Tibial nerve (tissue), 3 donors: ENCODE data around the gene ALX4.

Experiments used
- CTCF ChIP-seq, 5 experiments: fragments of 200-600 bp in 3 of 5; fragments of 450-650 bp in 2 of 5; sonication (generic) in 3 of 5; IDR thresholded peaks; one replicate each; pipeline ENCODE4 v1.5.1; 2016 to 2019; ENCODE audit warnings: antibody characterized with exemption in 5 of 5, mild to moderate bottlenecking in 3 of 5, moderate library complexity in 2 of 5
- POLR2A ChIP-seq, 2 donors: fragments of 450-650 bp; IDR thresholded peaks; one replicate each; pipeline ENCODE4 v1.6.1; 2017; ENCODE audit warnings: antibody characterized with exemption in 2 of 2, mild to moderate bottlenecking in 2 of 2, moderate library complexity in 2 of 2

- no peak for TF ChIP-seq CTCF (IDR thresholded peaks at IDR 0.05)
- no peak for TF ChIP-seq POLR2A (IDR thresholded peaks at IDR 0.05)
Observed at GRCh38 chr11:44235765-44236201, 74.2 kb downstream of the ALX4 start.
